ENCODE results near the gene ING1.
"Not testable (repeated sequence)": the region's sequence is repeated elsewhere in the genome, so short reads cannot be mapped to it uniquely, and the experiment has no call there.

ING1 gene

GRCh38 chr13:110700186-110700585, 13.3 kb upstream of the ING1 start:
- TF ChIP-seq CTCF (IDR thresholded peaks at IDR 0.05; ENCODE audit: control extremely low read depth, extremely low read depth, low read depth, missing control alignments): no peak
- ChIA-PET POLR2A (no interaction called here), CTCF (no interaction called here)
- DNase-seq (ENCODE audit: extremely low spot score): no peak

- no peak for TF ChIP-seq CTCF (IDR thresholded peaks at IDR 0.05; ENCODE audit: control extremely low read depth, extremely low read depth, low read depth, missing control alignments)
- POLR2A ChIA-PET: no interaction called here
- DNase-seq (ENCODE audit: extremely low spot score): no peak
- CTCF ChIA-PET: no interaction called here
Measured at GRCh38 chr13:110700641-110701040, 12.9 kb upstream of the ING1 start.

- CTCF ChIA-PET: interaction anchor here (1.2 to 1.6 kb wide), 3 partner anchors 9 to 17 kb away, joined by 3 to 4 read pairs (median 3); no protein-coding TSS in a partner anchor
- POLR2A ChIA-PET; DNase-seq (ENCODE audit: extremely low spot score): not testable (repeated sequence)
Measured at GRCh38 chr13:110701061-110701460, 12.4 kb upstream of the ING1 start.

- TF ChIP-seq CTCF (IDR thresholded peaks at IDR 0.05; ENCODE audit: control extremely low read depth, extremely low read depth, low read depth, missing control alignments): no peak
- ChIA-PET CTCF (interaction anchor here (1.2 to 1.6 kb wide), 4 partner anchors 10 to 26 kb away, joined by 3 to 4 read pairs (median 3); no protein-coding TSS in a partner anchor), POLR2A (interaction anchor here (0.7 kb wide), 1 partner anchor 11 kb away, joined by 3 read pairs; no protein-coding TSS in a partner anchor)
Measured at GRCh38 chr13:110702089-110702488, 11.4 kb upstream of the ING1 start.

GRCh38 chr13:110702591-110703526, 10.6 kb upstream of the ING1 start:
- ChIA-PET POLR2A (interaction anchor here (0.7 kb wide), 2 partner anchors 9 to 10 kb away, joined by 3 read pairs; no protein-coding TSS in a partner anchor), CTCF (interaction anchor here (1.2 to 1.6 kb wide), 3 partner anchors 19 to 26 kb away, joined by 3 read pairs; no protein-coding TSS in a partner anchor)
- TF ChIP-seq CTCF (IDR thresholded peaks at IDR 0.05; ENCODE audit: control extremely low read depth, extremely low read depth, low read depth, missing control alignments): no peak
- DNase-seq (ENCODE audit: extremely low spot score): no peak

More at GRCh38 chr13:110702089-110702488, 11.4 kb upstream of the ING1 start:
- DNase-seq (ENCODE audit: extremely low spot score): no peak

GRCh38 chr13:110705356-110705825, 8.1 kb upstream of the ING1 start:
- POLR2A ChIA-PET: interaction anchor here (2.3 kb wide), 1 partner anchor 10 kb away, joined by 25 read pairs; no protein-coding TSS in a partner anchor
- no peak for TF ChIP-seq CTCF (IDR thresholded peaks at IDR 0.05; ENCODE audit: control extremely low read depth, extremely low read depth, low read depth, missing control alignments)
- no peak for DNase-seq (ENCODE audit: extremely low spot score)
- CTCF ChIA-PET: interaction anchor here (0.7 kb wide), 1 partner anchor 112 kb away, joined by 3 read pairs; no protein-coding TSS in a partner anchor
